Measurements from ENCODE around the gene LMCD1. TPM values are rescaled to one million over a fixed set of nuclear protein-coding genes. Genes with fewer than 3 reads are reported as not detected.

LMCD1 gene
- total RNA-seq, 6 experiments from 2014 or later, result 3.0 to 24.0 (median 8.4) TPM

- intact Hi-C loops (cut with DNase I), result no loop called here
- Histone ChIP-seq H3K4me1 (peaks cover 0 to 16% (median 7%) of the 10 kb centered on the region in 4 donors), H3K36me3 (no peaks in the 10 kb centered on the region), H3K27ac (no peak overlapping the region), H3K9me3 (no peaks in the 10 kb centered on the region), H3K27me3 (no peaks in the 10 kb centered on the region), H3K4me3 (no peak overlapping the region)
- WGBS (ENCODE audit: insufficient coverage, low coverage, low lambda C conversion rate, missing lambda C conversion rate), result 82% methylated on average over 6 of the region's 6 CpGs
- TF ChIP-seq CTCF (IDR thresholded peaks at IDR 0.05) (no peak), POLR2A (IDR thresholded peaks at IDR 0.05) (no peak)
- no peak for DNase-seq
- no peak for ATAC-seq
Observed at GRCh38 chr3:8550611-8551010, 49.0 kb downstream of the LMCD1 start.

GRCh38 chr3:8552223-8552762 lies 50.7 kb downstream of the LMCD1 start:
- no peaks in the 10 kb centered on the region for H3K27me3 ChIP-seq
- H3K4me3 ChIP-seq, result no peak overlapping the region
- H3K9me3 ChIP-seq, result no peaks in the 10 kb centered on the region
- ATAC-seq, result no peak
- no peak for DNase-seq
- H3K36me3 ChIP-seq, result no peaks in the 10 kb centered on the region
- TF ChIP-seq POLR2A (IDR thresholded peaks at IDR 0.05), result no peak
- no peak for TF ChIP-seq CTCF (IDR thresholded peaks at IDR 0.05)
- peaks cover 0 to 17% (median 8%) of the 10 kb centered on the region in 4 donors for H3K4me1 ChIP-seq
- H3K27ac ChIP-seq, result no peak overlapping the region
- intact Hi-C loops (cut with DNase I), result no loop called here
- WGBS (ENCODE audit: insufficient coverage, low coverage, low lambda C conversion rate, missing lambda C conversion rate), result 92% methylated on average over 5 of the region's 5 CpGs

GRCh38 chr3:8553405-8553804 lies 51.8 kb downstream of the LMCD1 start:
- H3K27me3 ChIP-seq, result no peaks in the 10 kb centered on the region
- intact Hi-C loops (cut with DNase I), result no loop called here
- TF ChIP-seq POLR2A (IDR thresholded peaks at IDR 0.05), result no peak
- no peak for TF ChIP-seq CTCF (IDR thresholded peaks at IDR 0.05)
- no peak overlapping the region for H3K27ac ChIP-seq
- H3K4me3 ChIP-seq, result no peak overlapping the region
- 80% methylated on average over 2 of the region's 6 CpGs for WGBS (ENCODE audit: insufficient coverage, low coverage, low lambda C conversion rate, missing lambda C conversion rate)
- H3K9me3 ChIP-seq, result no peaks in the 10 kb centered on the region
- ATAC-seq (no peak), DNase-seq (no peak)
- H3K4me1 ChIP-seq, result peaks cover 0 to 23% (median 9%) of the 10 kb centered on the region in 4 donors
- H3K36me3 ChIP-seq, result no peaks in the 10 kb centered on the region

GRCh38 chr3:8554696-8555095 lies 53.1 kb downstream of the LMCD1 start:
- no peaks in the 10 kb centered on the region for H3K36me3 ChIP-seq
- H3K27me3 ChIP-seq, result no peaks in the 10 kb centered on the region
- H3K27ac ChIP-seq, result no peak overlapping the region
- no peak overlapping the region for H3K4me3 ChIP-seq
- no peak for TF ChIP-seq POLR2A (IDR thresholded peaks at IDR 0.05)
- TF ChIP-seq CTCF (IDR thresholded peaks at IDR 0.05), result no peak
- WGBS (ENCODE audit: insufficient coverage, low coverage, low lambda C conversion rate, missing lambda C conversion rate), result 81% methylated on average over 10 of the region's 11 CpGs
- H3K9me3 ChIP-seq, result no peaks in the 10 kb centered on the region
- ATAC-seq, result no peak
- intact Hi-C loops (cut with DNase I), result no loop called here
- H3K4me1 ChIP-seq, result peaks cover 0 to 11% (median 2%) of the 10 kb centered on the region in 4 donors
- DNase-seq, result no peak

Measured in right lobe of liver (tissue), 6 donors.